NCI-H1092 treated with DMSO at 0.1 percent for 48 hours (cell line): ENCODE data around the gene MEA1.

Experiments used
- DNase-seq: peaks from one replicate; lab custom pipeline; 2025; lab: John Stamatoyannopoulos, UW

The MEA1 gene

DNA sequence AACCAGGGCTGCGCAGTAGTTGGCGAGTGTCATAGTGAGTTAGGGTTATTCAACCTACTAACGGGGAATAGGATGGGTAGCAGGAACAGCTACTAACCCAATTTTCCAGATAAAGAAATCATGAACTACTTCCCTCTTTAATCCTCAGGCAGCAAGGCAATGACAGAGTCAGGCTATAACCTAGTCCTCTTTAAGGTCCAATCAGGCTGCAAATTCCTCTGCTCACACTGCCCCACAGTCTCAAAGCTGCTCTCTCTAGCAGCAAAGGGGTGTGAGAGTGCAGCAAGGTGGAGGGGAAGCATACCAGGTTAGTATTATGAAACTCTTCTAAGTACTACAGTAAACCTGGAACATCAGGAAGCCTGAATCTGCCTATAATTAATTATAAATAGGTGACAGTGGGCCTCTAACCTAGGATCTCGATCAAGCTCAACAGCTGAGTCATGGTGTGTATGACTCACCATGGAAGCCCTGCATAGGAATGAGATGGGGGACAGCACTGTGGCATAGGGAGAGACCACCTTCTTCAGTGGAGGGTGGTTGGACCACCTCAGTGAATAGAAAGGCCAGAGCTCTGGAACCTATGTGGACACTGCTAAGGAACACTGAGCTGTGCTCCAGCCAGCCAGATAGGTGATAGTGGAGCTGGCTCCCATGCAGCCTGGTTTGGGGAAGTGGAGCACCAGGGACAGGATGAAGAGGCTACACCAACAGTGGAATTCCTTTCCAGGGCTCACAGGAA lies 42.7 kb downstream of the MEA1 start:
- no peak for DNase-seq

DNA sequence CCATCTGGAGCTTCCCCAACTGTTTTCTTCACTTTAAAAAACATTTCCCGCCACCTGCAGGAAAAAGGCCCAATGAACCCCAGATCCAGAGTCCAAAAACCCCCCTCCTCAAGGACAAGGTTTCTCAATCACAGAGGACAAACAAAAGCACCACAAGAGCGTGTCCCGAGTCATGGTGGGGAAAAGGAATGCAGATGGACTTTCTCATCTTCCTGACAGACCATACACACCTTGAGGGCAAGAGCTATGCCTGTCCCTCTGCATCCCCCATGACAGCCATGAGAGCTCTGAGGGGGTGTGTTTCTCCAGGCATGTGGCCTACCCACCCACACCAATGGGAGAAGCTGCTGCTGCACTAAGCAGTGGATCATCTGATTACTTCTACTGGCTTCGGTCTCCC lies 43.8 kb downstream of the MEA1 start:
- DNase-seq: no peak

DNA sequence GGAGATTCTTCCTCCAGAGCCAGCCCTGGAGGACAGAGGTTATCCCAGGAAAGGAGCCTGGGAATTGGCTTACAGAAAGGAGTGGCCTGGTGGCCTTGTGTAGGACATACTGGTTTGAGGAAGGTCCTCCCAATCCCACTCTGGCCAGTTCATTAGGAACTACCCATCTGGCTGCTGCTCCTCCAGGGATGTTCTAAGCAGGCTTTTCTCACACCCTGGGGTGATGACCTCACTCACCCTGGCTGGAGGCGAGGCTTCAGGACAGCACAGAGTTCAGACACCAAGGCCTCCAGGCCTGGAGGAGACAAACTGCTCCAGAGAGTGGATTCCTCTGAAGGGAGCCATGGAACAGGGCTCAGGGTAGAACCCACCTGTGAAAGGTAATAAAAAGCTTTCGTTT lies 44.3 kb downstream of the MEA1 start:
- no peak for DNase-seq

DNA sequence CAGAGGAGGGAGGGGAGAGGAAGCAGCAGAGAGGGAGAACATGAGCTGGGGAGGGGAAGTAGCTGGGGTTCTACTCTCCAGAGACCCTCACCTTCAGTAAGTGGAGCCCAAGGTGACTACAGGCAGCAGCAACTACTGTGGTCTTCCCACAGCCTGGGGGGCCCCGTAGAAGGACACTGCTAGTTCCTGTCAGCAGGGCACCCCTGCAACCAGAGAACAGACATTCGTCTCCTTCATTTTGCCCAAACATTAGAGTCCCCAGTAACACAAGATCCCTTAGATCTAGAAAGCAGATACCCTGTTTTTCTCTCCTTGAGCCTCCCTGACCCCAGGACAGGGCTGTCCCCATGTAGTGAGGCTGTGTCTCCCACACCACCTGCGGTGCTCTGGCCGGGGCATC lies 45.0 kb downstream of the MEA1 start:
- no peak for DNase-seq

DNA sequence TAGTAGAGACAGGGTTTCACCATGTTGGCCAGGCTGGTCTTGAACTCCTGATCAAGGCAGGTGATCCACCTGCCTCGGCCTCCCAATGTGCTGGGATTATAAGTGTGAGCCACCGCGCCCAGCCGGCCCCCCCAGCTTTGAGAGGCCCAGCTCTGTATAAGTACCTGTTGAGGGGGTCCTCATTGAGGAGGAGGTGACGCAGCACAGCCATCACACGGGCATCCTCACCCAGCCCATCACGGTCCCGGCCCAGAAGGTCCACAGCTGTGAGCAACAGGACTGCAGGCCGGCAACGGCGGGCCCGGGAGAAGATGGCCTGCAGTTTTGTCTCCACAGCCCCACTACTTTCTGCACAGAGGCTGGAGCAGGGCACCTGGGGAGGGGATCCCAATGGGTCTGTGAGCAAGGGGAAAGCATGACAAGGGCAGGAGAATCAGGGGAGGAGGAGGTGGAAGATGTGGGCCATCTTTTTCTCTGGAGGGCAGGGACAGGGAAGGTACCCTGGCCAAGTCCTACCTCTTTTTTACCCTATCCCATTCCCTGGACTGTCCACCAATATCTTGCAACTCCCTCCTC lies 45.5 kb downstream of the MEA1 start:
- DNase-seq: no peak

DNA sequence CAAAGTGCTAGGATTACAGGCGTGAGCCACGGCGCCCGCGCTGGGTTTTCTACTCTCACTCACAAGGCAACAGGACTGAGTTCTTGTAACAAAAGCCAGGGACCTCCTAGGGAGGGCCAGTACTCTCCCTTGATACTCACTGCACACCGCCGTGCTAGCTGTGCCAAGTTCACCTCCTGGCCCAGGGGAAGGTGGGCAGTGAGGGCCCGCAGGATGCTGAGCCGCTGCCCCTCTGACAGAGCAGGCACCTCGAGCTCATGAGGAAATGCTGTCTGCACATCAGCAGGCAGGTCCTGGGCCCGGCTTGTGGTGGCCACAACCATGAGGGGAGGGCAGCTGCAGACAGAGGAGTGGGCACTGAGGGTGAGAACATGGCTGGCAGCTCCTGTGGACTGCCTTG lies 46.5 kb downstream of the MEA1 start:
- DNase-seq: no peak

DNA sequence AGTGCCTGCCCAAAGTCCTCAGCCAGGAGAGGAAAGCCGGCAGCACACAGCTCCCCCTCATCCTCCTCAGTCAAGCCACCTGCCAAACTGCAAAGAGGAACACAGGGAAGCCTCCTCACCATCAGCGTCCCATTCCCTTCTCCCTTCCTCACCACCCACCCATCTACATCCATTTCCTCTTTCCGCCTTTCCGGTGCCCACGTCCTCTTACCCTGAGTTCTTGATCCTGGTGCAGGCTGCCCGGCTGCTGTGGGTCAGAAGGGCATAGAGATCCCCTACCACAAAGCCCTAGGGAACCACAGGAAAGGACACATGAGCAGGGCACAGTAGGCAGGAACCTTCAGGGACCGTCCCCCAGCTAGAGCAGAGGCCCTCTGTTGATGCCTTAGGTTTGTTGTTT lies 47.2 kb downstream of the MEA1 start:
- DNase-seq: no peak

DNA sequence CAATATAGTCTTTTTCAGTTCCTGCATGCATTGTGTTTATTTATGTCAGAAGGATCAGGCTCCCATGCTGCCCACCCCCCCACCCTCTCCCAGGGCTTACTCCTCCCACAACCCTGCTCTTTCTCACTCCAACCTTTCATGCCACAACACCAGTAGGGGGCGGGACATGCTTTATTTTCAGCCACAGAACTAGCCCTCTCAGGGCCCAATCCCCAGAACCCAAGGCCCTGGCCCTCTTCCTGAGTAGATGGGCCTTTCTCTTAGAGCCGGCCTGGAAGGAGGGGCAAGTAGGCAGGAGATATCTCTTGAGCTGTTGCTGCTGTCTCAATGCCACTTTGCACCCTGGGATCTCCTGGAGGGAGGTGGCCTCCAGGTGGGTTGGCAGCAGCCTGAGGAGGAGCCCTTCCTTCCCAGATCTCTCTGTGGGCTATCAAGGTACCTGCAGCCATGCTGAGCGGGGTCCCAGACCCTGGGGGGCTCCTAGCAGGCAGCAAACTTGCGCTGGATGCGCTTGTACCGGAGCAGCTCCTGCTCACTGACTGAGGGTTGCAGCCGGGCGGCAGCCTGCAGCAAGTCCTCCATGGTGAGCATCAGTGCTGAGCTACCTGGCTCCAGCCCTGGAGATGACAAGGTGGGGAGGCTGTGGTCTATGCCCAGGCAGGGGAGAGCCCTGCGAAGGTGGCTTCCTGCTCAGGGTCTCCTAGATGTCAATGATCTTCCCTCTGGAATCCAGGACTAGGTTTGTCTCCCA lies 49.7 kb downstream of the MEA1 start:
- no peak for DNase-seq

DNA sequence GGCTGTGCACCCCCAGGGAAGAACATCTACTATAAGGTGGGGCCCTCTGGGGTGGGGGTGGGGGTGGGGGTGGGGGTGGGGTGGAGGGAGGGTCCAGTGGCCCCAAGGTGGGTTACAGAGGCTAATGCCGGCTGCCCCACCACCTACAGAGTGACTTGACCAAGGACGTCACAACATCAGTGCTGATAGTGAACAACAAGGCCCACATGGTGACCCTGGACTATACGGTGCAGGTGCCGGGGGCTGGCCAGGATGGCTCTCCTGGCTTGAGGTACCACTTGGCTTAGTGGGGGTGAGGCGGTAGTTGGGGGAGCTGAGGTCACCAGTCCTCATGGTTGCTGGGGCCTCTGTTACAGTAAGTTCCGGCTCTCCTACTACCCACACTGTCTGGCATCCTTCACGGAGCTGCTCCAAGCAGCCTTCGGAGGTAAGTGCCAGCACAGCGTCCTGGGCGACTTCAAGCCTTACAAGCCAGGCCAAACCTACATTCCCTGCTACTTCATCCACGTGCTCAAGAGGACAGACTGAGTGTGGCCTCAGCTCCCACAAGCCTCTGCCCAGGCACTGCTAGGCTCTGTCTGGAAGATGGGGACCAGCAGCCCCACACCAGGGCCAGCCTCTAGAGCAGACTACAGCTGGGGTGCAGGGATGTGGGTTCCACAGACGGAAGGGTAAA lies 50.4 kb downstream of the MEA1 start:
- DNase-seq: no peak

DNA sequence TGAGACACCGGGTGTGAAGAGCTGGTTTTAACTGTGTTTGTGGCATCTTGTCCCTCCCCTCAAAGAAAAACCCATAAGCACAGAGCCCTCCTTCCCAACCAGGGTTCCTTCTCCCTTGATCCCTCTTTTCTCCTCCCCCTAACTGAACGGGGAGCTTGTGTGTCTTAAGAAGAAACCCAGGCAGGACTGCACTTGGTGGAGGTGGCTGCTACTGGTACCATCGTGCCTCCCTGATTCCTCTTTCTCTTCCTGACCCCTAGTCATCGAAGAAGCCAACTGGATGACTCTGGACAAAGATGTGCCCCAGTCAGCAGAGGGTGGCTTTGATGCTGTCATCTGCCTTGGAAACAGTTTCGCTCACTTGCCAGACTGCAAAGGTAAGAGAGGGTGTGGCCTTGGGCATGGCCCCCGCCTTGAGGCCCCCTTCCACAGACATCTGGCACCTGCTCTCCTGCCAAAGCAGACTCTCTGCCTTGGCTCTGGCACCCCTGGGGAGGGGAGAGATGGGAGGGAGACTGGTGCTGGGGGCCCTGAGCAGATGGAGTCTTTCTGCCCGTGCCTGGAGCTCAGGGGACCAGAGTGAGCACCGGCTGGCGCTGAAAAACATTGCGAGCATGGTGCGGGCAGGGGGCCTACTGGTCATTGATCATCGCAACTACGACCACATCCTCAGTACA lies 51.1 kb downstream of the MEA1 start:
- no peak for DNase-seq

DNA sequence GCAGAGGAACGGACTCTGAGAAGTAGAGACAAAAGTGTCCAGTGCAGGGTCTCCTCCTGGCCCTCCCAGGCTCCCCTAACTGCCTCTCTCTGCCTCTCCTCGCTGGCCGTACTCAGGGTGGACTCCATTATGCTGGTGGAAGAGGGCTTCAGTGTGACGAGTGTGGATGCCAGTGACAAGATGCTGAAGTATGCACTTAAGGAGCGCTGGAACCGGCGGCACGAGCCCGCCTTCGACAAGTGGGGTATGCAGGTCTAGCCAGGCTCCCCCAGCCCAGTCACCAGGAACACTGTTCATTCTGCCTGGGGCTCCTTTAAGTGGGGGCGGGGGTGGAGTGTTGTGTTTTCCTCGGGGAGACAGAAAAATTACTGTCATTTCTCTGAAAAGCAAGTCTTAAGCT lies 51.6 kb downstream of the MEA1 start:
- no peak for DNase-seq
